Activated CD4-positive, alpha-beta T cell treated with anti-CD3 and anti-CD28 coated beads, Interleukin-2, amount 50 U/mL, for 1 hour (primary cell): Measurements from ENCODE around the gene RAP1GDS1.

Experiments
- DNase-seq: peaks from one replicate; pipeline ENCODE4 v3.0.0-alpha.2; 2020

The RAP1GDS1 gene

GRCh38 chr4:98485816-98486345 is 224.7 kb downstream of the RAP1GDS1 start:
- no peak for DNase-seq

- DNase-seq, result no peak
These were observed 229.1 kb downstream of the RAP1GDS1 start for GRCh38 chr4:98490251-98490650.

GRCh38 chr4:98491899-98492559 is 230.8 kb downstream of the RAP1GDS1 start:
- no peak for DNase-seq

GRCh38 chr4:98493296-98493695 is 232.1 kb downstream of the RAP1GDS1 start:
- no peak for DNase-seq
